Stimulated activated CD8-positive, alpha-beta memory T cell treated with anti-CD3 and anti-CD28 coated beads, Interleukin-4, amount 100 ng/mL, for 48 hours (primary cell): Measurements from ENCODE around the gene ANGPTL3.
"Not testable (repeated sequence)": the region's sequence is repeated elsewhere in the genome, so short reads cannot be mapped to it uniquely, and the experiment has no call there.

Source experiments
- DNase-seq: peaks from one replicate; pipeline ENCODE4 v3.0.0-alpha.2; 2020

Gene ANGPTL3

GRCh38 chr1:62597281-62597680 is at the start of gene ANGPTL3:
TSS of gene ANGPTL3 (plus strand) at chr1:62597520. CDS start at chr1:62597567, 47 bp downstream.
- no peak for DNase-seq

GRCh38 chr1:62561306-62561705 is 36.0 kb upstream of the ANGPTL3 start:
- DNase-seq = no peak

GRCh38 chr1:62567182-62567581 is 30.1 kb upstream of the ANGPTL3 start:
- not testable (repeated sequence) for DNase-seq

- DNase-seq = not testable (repeated sequence)
Observed at GRCh38 chr1:62567926-62568325, 29.4 kb upstream of the ANGPTL3 start.

- not testable (repeated sequence) for DNase-seq
Observed at GRCh38 chr1:62571517-62571916, 25.8 kb upstream of the ANGPTL3 start.

GRCh38 chr1:62572476-62572875 is 24.8 kb upstream of the ANGPTL3 start:
- DNase-seq = no peak

- DNase-seq = no peak
Observed at GRCh38 chr1:62573675-62574074, 23.6 kb upstream of the ANGPTL3 start.

- DNase-seq = no peak
Observed at GRCh38 chr1:62585469-62586155, 11.7 kb upstream of the ANGPTL3 start.

- no peak for DNase-seq
Observed at GRCh38 chr1:62588000-62588399, 9.3 kb upstream of the ANGPTL3 start.

- DNase-seq = no peak
Observed at GRCh38 chr1:62589321-62589720, 8.0 kb upstream of the ANGPTL3 start.

- DNase-seq = no peak
Observed at GRCh38 chr1:62590255-62590969, 6.9 kb upstream of the ANGPTL3 start.

GRCh38 chr1:62590970-62591368 is 6.4 kb upstream of the ANGPTL3 start:
- no peak for DNase-seq

GRCh38 chr1:62593825-62594394 is 3.4 kb upstream of the ANGPTL3 start:
- DNase-seq = no peak

- DNase-seq = no peak
Observed at GRCh38 chr1:62595647-62596046, 1.7 kb upstream of the ANGPTL3 start.

GRCh38 chr1:62599044-62599443 is 1.7 kb downstream of the ANGPTL3 start:
- no peak for DNase-seq

- no peak for DNase-seq
Observed at GRCh38 chr1:62601457-62601856, 4.1 kb downstream of the ANGPTL3 start.

GRCh38 chr1:62608905-62609304 is 11.6 kb downstream of the ANGPTL3 start:
- no peak for DNase-seq

GRCh38 chr1:62610588-62610987 is 13.3 kb downstream of the ANGPTL3 start:
- not testable (repeated sequence) for DNase-seq

GRCh38 chr1:62612770-62613169 is 15.4 kb downstream of the ANGPTL3 start:
- DNase-seq = no peak

GRCh38 chr1:62613325-62613727 is 16.0 kb downstream of the ANGPTL3 start:
- DNase-seq = no peak

GRCh38 chr1:62613890-62614289 is 16.6 kb downstream of the ANGPTL3 start:
- DNase-seq = no peak

- DNase-seq = no peak
Observed at GRCh38 chr1:62621907-62622306, 24.6 kb downstream of the ANGPTL3 start.

GRCh38 chr1:62625415-62625814 is 28.1 kb downstream of the ANGPTL3 start:
- DNase-seq = no peak

GRCh38 chr1:62628506-62628905 is 31.2 kb downstream of the ANGPTL3 start:
- no peak for DNase-seq
